ENCODE data around the gene KRT86.

GRCh38 chr12:52306731-52307130 lies 32.3 kb downstream of the KRT86 start:
- TF ChIP-seq BHLHE40 (IDR thresholded peaks at IDR 0.05; ENCODE audit: borderline replicate concordance) (no peak), ARNT (IDR thresholded peaks at IDR 0.05) (no peak), SP1 (IDR thresholded peaks at IDR 0.05) (no peak)
